Mucosa of descending colon (tissue), 3 donors: ENCODE data around the gene MAMSTR. TPM values are rescaled to one million over a fixed set of nuclear protein-coding genes. Genes with fewer than 3 reads are reported as not detected.

Experiments
- ATAC-seq: fragments of 200-7000 bp; cut with Tn5 transposase; one replicate; pipeline ENCODE4 v1.9.1; 2020; ENCODE audit warnings: mild to moderate bottlenecking, moderate library complexity
- DNase-seq, 3 donors: peaks; one replicate each; pipeline ENCODE4 v3.0.0-alpha.2; 2020
- H3K36me3 ChIP-seq: fragments of 200-600 bp; one replicate; pipeline ENCODE4 v1.8.0; 2021; ENCODE audit warnings: low read depth, mild to moderate bottlenecking
- H3K4me1 ChIP-seq: fragments of 200-600 bp; one replicate; pipeline ENCODE4 v1.8.0; 2021; ENCODE audit warnings: low read depth, mild to moderate bottlenecking
- H3K4me3 ChIP-seq: fragments of 200-600 bp; one replicate; pipeline ENCODE4 v1.8.0; 2021; ENCODE audit warnings: mild to moderate bottlenecking
- H3K9me3 ChIP-seq: fragments of 200-600 bp; one replicate; pipeline ENCODE4 v1.8.0; 2021; ENCODE audit warnings: mild to moderate bottlenecking
- intact Hi-C, 2 donors: fragments of 100-400 bp; cut with DNase I in 1 of 2; cut with micrococcal nuclease in 1 of 2; formaldehyde crosslinking; loops; one replicate each; pipeline versions ENCODE4 v1.11.0 to v1.11.1; 2022; cut with DNase I, micrococcal nuclease
- total RNA-seq, 3 donors: library from RNA; stranded (reverse); fragmentation: NEBNext Ultra II Directional in 2 of 3; extraction: Animal tissue kit (Norgen Biotek cat#: 25700) in 2 of 3; gene quantifications; one replicate each; pipeline versions ENCODE4 v1.2.1 to v1.2.4, GENCODE V29; 2021 to 2023
- TF ChIP-seq, protein P1 (sequence below): fragments of 200-600 bp; IDR thresholded peaks from one replicate; pipeline ENCODE4 v1.8.0; 2022; ENCODE audit warnings: antibody characterized with exemption, mild to moderate bottlenecking
- donor health status: DM: no; HTN: no; CAD: no; lungs with moderate emphysema.
- donor health status: DM: no; HTN: no; CAD: no.
- donor health status: DM: no; HTN: yes; CAD: no.

Gene MAMSTR
- total RNA-seq, 3 donors from 2014 or later: 0.31 to 2.4 (median 0.61) TPM

DNA sequence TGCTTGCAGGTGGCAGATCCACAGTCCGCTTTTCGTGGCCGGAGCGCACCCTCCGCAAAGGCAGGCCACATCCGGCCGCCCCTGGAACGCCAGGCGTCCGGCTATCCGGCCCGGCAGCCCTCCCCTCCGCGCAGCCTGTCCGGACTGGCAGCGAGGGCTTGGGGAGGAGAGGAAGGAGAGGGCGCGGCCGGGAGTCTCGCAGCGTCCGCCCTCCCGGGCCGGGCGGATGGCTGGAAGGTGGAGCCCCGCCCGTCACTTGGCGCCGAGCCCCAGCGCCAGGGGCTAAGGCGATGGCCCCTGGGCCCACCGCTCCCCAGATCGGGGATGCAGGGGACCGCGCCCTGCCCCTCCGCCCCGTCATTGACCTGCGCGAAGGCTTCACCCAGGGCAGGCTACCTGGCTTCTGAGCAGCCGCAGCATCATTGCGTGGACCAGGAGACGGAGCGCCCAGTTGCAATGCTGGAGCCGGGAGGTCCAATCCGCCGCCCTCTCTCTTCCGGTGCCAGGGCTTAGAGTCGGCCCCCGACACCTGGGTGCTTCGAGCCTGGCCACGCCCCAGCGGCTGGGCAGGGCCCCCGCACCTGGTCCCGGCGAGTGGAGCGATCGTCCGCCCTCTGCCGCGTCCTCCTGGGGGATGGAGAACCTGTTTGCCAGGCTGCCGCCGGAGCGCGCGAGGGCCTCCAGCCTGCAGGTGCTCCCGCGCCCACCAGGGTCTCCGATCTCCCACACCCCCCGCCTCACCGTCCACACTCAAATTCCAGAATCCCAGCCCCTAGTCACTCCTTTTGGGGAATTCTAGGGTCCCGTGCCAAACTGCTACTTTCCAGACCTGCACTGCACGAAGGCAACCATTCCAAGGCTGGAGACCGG lies 33.2 kb upstream of the MAMSTR start, which contains the start of gene FUT1:
Gene FUT1 (minus strand): TSS at position 146 of the 870 bp plus-strand sequence. CDS start 1,360 bp downstream, outside the sequence.
- no peak within 1 kb of the TSS for H3K4me3 ChIP-seq
- intact Hi-C loops: no loop called here
- no peaks in the 10 kb centered on the region for H3K9me3 ChIP-seq
- peaks cover 10% of the 10 kb centered on the region for H3K4me1 ChIP-seq
- DNase-seq (peak; percentile 72 to 82 (median 77)), ATAC-seq (peak; percentile 91)
- TF ChIP-seq, protein P1, sequence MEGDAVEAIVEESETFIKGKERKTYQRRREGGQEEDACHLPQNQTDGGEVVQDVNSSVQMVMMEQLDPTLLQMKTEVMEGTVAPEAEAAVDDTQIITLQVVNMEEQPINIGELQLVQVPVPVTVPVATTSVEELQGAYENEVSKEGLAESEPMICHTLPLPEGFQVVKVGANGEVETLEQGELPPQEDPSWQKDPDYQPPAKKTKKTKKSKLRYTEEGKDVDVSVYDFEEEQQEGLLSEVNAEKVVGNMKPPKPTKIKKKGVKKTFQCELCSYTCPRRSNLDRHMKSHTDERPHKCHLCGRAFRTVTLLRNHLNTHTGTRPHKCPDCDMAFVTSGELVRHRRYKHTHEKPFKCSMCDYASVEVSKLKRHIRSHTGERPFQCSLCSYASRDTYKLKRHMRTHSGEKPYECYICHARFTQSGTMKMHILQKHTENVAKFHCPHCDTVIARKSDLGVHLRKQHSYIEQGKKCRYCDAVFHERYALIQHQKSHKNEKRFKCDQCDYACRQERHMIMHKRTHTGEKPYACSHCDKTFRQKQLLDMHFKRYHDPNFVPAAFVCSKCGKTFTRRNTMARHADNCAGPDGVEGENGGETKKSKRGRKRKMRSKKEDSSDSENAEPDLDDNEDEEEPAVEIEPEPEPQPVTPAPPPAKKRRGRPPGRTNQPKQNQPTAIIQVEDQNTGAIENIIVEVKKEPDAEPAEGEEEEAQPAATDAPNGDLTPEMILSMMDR: no peak
- H3K36me3 ChIP-seq: no peaks in the 10 kb centered on the region

DNA sequence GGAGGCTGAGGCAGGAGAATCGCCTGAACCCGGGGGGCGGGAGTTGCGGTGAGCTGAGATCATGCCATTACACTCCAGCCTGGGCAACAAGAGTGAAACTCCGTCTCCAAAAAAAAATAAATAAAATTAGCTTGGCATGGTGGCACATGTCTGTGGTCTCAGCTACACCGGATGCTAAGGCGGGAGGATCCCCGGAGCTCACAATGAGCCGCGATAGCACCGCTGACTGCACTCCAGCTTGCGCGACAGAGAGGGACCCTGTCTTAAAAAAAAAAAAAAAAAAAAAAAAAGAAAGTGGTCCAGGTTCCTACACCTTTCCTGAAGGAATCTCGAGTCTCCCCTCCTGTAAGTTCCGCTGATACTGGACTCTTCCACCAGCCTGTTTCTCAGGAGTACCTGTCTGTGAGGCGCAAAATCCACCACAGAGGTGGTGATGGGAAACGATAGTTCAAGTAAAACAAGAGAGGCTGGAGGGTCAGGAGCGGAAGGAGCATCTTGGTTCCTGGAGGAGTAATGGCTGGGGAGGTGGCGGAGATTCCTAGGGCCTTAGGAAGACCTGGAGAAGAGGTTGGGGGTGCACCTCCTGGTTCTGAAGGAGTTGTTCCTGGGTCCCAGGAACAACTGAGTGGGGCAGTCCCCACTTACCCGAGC lies 32.4 kb upstream of the MAMSTR start:
- Histone ChIP-seq H3K36me3 (no peaks in the 10 kb centered on the region), H3K4me1 (peaks cover 10% of the 10 kb centered on the region), H3K4me3 (no peak overlapping the region), H3K9me3 (no peaks in the 10 kb centered on the region)
- intact Hi-C loops: no loop called here
- DNase-seq (no peak), ATAC-seq (no peak)
- TF ChIP-seq, protein P1: no peak

DNA sequence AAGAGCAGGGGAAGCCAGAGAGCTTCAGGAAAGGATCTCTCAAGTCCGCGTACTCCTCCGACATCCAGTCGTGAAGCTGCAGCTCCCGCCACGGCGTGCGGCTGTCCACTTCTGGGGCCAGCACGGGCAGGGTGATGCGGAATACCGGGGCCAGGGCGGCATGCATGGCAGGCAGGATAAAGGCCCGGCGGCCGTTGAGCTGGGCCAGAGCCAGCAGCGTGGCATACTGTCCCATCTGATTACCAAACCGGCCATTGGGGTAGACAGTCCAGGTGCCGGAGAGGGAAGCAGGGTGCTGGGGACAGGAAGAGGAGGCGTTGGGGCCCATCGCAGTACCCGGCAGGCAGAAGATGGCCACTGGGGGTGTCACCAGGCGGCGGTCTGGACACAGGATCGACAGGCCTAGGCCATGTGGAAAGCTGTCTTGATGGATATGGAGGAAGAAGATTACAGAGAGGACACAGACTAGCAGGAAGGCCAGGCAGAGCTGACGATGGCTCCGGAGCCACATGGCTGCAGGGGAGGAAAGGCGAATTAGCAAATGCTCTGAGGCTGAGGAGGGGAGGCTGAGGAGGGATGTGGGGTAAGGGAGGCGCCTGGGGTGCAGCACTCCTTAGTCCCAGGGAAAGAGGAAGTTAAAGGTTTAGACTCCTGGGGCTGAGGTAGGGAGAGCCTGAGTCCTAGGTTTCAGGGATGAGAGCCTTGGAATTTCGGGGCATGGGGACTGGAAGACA lies 31.4 kb upstream of the MAMSTR start:
- intact Hi-C loops: no loop called here
- no peak for ATAC-seq
- Histone ChIP-seq H3K4me1 (peaks cover 10% of the 10 kb centered on the region), H3K36me3 (no peaks in the 10 kb centered on the region), H3K9me3 (no peaks in the 10 kb centered on the region), H3K4me3 (no peak overlapping the region)
- TF ChIP-seq, protein P1: no peak
- DNase-seq: no peak

DNA sequence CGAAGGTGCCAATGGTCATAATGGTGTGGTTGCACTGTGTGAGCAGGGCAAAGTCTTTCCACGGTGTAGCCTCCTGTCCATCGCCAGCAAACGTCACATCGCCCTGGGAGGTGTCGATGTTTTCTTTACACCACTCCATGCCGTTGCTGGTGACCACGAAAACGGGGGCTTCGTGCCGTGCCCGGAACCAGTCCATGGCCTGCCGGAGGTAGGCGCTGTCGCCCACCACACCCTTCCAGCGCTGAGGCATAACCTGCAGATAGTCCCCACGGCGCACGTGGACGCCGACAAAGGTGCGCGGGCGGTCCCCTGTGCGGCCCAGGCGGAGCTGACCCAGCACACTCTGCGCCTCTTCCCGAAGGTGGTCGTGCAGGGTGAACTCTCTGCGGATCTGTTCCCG lies 30.8 kb upstream of the MAMSTR start:
- H3K9me3 ChIP-seq: no peaks in the 10 kb centered on the region
- no peaks in the 10 kb centered on the region for H3K36me3 ChIP-seq
- no peak for DNase-seq
- TF ChIP-seq, protein P1: no peak
- intact Hi-C loops: no loop called here
- H3K4me1 ChIP-seq: peaks cover 10% of the 10 kb centered on the region
- no peak for ATAC-seq
- no peak overlapping the region for H3K4me3 ChIP-seq

DNA sequence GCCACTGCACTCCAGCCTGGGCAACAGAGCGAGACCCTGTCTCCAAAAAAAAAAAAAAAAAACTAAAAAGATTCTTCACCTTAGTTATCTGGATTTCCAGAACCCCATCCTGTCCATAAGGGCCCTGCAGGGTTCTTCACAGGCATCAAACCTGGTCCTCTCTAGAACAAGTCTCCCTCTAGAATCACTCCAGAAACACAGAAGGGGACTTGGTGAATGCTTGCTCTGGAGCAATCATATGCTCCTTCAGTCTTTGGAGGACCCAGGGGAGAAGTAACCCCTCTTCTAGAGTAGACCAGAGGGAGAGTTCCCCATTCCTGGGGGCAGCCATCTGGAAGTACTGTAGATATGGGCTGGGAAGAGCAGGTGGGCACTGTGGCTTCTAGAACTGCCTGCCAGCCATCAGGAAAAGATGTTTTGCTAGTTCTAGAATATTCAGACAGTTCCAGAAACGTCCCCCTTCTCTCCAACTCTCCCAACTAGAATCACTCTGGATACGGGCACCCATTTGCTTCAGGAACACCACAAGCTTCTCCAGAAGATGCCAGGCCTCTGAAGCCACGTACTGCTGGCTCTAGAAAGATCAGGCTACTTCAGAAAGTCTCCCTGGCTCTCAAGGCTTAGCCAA lies 30.2 kb upstream of the MAMSTR start:
- Histone ChIP-seq H3K36me3 (no peaks in the 10 kb centered on the region), H3K4me1 (peaks cover 10% of the 10 kb centered on the region), H3K9me3 (no peaks in the 10 kb centered on the region), H3K4me3 (no peak overlapping the region)
- ATAC-seq (no peak), DNase-seq (no peak)
- intact Hi-C loops: no loop called here
- TF ChIP-seq, protein P1: no peak
